Activated T-helper 1 cell treated with Interleukin-2 at 50 U/mL for 16 hours (primary cell): ENCODE measurements around the gene CENPQ.

Source experiments
- DNase-seq: peaks from one replicate; pipeline ENCODE4 v3.0.0-alpha.2; 2020; ENCODE audit warnings: low read depth

The CENPQ gene

DNA sequence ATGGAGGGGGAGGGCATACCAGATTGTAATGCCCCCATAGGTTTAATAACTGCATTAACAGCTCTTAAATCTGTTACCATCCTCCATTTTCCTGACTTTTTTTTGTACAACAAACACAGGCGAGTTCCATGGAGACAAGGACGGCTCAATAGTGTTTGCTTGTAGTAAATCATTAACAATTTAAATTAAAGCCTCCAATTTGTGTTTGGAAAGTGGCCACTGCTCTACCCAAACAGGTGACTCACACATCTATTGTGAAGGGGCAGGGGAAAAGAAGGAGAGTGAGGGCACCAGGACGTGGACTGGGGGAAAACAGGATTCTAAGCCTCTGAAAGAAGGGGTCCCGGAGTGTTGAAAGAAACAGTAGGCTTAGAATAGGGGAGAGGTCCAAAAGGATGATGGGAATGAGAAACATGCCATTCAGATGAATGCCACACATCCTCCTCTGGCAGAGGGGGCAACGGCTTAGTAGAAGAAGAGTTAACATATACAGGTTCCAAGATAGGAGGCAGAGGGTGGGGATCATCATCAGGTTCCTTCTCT, 43.5 kb downstream of the CENPQ start:
- DNase-seq, result no peak

DNA sequence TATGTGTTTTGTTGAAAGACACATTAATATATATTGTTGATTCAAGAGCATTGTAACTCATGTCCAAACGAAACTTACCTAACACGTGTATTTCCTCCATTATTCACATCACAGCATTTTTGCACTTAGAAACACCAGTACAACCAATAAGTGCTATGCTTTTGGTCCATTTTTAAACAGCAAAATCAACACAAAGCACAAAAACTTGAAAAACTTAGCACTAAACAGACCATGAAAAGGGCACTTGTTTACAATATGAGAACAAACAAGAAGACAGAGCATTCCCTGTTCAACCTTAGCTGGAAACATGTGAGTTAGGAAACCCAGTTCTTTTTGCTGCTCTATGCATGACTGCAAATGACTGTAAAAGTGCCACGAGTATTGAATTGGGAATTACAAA, 46.2 kb downstream of the CENPQ start:
- no peak for DNase-seq

DNA sequence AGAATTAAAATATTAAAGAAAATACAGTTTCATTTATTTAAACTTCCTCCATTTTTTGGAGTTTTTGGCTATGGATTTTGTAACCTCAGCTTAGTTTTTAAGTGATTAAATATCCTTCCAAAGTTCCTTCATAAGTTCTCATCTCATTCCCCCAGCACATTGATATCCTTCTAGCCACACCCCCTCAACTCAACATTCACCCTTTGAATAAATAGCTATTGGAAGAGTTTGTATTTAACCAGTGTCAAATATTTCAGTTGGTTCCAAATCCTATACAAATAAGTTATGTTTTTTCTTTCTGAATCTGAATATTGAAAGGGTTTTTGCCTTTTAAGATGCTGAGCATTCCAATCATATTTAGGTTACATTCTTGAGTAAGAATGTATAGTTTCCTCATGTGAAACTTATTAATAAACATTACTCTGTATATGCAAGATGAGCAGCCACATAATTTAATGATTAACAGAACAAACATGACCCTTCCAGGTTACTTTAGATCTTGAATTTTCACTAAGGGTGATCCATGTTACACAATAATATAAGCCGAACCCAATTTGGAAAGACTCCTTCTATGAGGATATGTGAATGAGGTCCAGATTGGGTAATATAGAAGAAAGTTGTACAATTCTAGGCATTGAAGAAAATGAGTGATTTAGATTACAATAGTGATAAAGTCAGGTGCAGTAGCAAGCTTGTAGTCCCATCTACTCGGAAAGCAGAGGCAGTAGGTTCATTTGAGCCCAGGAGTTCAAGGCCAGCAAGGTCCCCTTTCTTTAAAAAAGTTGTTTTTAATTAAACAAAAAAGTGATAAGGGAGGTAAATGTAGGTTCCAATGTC, 50.2 kb downstream of the CENPQ start:
- no peak for DNase-seq

DNA sequence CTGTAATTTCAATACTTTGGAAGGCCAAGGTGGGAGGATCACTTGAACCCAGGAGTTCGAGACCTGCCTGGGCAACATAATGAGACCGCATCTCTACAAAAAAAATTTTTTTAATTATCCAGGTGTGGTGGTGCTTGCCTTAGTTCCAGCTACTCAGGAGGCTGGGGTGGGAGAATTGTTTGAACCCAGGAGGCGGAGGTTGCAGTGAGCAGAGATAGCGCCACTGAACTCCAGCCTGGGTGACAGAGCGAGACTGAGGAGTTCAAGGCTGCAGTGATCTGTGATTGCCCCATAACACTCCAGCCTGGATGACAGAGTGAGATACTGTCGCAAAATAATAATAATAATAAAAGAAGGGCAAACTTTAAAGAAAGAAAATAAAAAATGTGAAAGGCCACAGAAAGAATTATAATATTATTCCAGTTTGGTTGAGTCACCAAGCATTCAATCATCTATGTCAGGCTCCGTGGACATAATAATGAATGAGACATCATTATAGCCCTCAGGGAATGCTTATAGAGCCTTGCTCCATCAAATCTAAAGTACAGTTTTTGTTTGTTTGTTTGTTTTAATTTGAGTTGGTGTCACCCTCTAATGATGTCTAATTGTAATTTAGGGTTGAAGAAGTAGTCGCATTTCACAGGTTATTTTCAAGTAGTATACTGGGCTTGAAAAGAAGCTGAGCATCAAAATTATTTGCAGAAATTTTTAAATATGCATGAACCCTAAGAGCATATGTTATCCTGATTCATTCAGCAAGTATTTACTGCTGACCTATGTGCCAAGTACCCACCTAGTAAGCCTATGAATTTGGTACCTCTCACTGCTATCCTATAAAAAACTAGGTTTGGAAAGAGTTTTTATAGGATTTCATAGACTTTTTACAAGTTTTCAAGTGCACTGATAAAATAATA, 51.7 kb downstream of the CENPQ start:
- no peak for DNase-seq

DNA sequence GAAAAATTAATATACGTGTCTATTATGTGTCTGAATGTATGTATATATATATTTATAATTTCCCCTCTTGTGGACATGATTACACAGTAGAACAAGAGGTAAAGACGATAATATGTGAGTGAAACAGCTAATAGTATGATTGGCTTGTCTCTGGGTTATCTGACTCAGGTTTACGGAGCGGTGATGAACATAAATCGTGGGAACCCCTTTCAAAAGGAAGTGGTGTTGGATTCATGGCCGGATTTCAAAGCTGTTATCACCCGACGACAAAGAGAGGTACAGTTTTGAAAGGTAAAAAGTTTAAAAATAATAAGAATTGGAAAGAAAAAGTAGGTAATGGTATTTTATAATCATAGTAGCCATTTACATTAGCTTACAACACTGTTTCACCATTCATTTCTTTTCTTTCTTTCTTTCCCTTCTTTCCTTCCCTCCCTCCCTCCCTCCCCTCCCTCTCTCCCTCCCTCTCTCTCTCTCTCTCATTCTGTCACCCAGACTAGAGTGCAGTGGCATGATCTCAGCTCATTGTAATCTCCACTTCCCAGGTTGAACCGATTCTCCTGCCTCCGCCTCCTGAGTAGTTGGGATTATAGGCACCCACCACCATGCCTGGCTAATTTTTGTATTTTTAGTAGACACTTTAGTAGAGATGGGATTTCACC, 52.4 kb downstream of the CENPQ start:
- no peak for DNase-seq

DNA sequence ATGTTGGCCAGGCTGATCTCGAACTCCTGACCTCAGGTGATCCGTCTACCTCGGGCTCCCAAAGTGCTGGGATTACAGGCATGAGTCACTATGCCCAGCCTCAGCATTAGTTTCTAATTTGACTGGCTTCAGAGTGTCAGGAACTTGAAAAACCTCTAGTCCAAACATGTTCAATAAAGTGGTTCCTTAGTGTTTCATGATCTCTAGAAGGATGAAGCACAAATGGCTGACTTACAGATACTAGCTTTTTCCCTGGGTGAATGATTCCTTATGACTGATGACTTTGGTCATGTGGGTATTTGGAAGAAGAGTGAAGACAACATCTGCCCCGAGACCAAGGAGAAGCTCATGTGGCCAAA, 53.0 kb downstream of the CENPQ start:
- DNase-seq, result no peak

DNA sequence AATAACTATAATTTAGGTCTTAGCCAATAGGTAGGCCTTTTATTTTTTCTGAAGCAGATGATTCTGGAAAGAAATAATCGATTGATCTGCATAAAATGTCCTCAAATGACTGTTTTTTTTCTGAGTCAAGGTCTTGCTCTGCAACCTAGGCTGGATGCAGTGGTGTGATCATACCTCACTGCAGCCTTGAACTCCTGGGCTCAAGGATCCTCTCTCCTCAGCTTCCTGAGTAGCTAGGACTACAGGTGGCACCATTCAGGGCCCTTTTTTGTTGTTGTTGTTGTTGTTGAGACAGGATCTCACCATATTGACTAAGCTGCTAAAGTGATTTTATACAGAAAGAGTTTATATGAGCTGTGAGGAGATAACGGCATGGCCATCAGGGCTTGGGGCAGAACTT, 54.7 kb downstream of the CENPQ start:
- no peak for DNase-seq

DNA sequence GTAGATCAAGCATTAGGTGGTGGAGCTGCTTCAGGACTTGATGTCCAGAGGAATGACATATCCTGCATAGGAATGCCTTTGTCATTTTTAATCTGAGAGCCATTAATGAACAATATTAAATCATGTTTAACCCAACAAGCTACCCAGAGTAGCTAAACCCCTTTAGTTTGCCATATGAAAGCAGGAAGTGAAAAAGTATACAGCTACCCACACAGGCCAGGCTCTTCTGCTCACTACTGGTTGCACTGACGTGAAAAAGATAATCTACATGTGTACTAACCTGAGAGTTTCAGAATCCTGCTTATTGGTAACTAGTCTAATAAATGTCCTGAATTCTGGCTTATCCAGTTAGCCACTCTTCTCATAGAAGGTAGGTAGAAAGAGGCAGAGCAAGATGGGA, 56.5 kb downstream of the CENPQ start:
- no peak for DNase-seq

DNA sequence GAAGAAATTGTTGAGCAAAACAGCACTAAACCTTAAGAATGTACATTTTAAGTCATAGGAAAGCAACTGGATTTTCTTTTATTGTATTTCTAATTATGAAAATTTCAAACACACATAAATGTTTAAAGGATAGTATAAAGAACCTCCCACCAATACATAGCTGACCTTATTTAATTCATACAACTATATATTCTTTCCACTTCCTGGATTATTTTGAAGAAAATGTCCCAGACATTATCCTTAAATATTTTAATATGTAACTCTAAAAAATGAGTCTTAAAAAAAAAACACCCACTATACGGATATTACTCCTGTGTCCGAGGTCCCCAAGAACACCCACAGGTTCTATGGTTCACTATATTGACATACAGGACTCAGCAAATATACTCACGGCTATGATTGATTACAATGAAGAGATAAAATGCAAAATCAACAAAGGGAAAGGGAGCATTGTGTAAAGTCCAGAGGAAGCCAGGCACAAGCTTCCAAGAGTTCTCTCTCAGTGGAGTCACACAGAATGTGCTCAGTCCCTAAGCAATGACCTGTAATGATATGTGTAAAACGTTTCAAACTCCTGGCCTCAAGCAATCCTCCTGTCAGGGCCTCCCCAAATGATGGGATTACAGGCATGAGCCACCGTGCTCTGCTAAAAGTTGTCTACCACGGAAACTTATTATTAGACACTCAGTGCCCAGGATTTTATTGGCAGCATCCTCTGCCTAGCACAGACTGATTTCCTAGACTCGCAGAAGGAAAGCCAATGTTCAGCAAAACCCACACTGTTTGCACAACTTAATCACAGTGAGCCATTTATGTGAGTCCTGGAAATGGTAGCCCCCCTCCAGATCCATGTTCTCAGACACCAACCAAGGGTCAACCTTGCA, 59.8 kb downstream of the CENPQ start:
- no peak for DNase-seq

DNA sequence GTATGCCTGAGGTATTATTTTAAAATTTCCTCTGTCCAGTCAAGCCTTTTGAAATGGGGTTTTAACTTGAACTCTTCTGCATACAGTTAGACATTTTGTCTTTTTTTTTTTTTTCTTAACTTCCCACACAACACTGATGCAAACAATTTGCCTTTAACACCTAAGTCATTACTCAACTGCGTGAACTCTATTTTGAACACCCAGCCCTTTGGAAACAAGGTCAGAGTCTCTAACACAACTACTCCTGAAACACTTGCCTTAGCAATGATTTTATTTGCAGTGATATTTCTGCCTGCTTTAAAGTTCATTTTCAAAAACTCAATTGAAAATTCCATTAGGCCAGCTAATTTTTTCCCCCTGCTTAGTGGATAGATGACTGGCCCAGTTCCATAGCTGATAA, 60.7 kb downstream of the CENPQ start:
- no peak for DNase-seq

DNA sequence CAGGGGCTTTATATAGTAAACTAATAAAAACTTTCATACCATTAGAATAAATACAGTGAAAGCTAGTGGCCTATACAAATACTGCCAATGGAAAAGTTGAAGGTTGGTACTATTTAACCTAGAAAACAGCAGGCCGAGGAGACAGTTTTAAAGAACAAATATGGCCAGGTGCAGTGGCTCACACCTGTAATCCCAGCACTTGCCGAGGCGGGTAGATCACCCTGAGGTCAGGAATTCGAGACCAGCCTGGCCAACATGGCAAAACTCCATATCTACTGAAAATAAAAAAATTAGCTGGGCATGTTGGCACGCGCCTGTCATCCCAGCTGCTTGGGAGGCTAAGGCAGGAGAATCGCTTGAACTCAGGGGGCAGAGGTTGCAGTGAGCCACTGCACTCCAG, 61.4 kb downstream of the CENPQ start:
- no peak for DNase-seq

DNA sequence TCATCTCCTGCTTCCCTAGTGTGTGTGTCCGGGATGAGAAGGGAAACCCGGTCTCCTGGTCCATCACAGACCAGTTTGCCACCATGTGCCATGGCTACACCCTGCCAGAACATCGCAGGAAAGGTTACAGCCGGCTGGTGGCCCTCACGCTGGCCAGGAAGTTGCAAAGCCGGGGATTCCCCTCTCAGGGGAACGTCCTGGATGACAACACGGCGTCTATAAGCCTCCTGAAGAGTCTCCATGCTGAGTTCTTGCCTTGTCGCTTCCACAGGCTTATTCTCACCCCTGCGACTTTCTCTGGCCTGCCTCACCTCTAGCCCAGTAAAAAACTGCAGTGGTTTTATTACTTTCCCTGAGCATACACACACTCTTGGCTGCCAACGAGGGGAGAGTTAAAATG, 63.4 kb downstream of the CENPQ start:
- DNase-seq, result no peak

DNA sequence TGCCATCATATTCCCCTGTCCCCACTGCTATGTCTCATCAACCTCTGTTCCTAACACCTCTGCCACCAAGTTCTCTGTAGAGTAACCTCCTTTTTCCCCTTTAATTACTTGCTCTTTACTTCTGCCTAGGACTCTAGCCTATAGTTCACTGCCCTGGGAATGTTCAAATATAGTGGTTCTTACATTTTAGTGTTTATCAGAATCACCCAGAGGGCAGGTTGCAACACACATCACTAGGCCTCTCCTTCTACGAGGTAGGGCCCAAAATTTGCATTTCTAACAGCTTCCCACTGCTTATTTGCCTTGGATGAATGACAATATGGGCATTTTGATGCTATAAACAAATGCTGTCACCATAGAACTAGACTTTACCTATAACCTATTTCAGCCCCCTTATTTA, 64.2 kb downstream of the CENPQ start:
- DNase-seq, result no peak

DNA sequence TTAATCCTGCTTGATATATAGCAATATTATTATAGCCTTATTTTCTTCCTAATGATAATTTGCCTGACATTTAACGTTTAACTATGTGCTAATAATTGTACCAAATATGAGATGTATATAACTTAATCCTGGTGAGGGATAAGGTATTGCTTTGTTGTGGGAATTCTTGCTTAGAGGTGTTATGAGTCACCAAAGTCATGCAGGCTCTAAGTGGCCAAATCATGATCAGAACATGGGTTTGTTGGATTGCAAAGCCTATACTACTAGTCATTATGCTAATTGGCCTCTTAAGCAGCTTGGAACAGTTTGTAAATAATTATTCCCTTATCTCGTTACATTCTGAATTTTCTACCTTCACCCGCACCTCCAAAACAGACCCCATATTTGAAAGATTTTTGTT, 65.4 kb downstream of the CENPQ start:
- DNase-seq, result no peak

DNA sequence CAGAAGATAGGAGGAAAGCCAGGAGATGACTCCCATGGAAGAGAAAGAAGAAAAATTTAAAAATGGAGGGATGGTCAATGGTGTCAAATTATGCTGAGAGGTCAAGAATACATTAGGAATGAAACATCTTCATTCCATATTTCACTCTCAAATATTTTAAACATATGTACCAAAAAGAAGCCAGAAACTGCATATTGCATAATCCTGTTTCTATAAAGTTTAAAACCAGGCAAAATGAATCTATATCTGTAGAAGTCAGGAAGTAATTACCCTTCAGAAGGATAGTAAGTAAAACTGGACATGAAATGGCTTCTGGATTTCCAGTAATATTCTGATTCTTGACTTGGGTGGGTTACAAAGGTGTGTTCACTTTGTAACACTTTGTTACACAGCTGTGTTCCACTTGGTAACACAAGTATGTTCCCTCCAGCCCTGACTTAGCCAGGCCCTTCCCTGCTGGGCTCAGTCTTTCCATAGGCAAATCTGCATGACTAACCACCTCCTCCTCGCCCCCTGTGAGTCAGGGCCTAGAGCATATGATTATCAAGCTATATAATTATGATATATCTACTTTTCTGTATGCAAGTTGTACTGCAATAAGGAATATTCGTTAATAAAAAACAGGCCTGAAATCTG, 67.1 kb downstream of the CENPQ start:
- no peak for DNase-seq

DNA sequence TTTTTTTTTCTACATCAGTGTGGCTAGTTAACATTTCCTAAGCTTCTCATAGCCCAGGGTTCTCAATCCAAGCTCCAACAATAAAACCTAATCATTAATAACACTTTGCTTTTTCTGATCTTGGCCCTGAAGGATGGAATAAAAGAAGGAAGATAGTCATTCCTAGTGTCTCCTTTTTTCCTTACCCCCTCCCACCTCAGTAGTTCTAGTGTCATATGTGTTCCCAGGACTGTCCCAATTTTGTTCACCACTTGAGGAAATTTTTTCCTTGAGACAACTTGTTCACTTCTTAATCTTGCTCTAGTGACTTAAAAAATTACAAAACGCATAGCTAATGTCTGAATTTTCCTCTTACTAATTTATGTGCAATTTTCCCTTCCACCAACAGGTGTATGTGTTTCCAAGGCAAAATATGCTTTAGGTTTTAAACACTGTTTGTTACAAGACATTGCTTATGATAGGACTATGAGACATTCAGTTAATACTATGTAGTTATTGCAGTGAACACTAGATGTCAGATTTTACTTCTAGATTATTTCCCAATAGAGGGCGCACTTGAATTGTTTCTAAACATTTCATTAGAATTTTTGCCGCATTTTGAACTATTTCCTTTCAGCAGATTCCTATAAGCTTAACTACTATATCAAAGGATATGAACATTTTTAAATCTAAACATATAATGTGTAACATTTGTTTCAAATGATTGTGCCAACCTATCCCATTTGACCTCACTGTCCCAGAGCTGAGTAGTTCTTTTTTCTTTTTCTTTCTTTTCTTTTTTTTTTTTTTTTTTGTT, 68.8 kb downstream of the CENPQ start:
- no peak for DNase-seq

DNA sequence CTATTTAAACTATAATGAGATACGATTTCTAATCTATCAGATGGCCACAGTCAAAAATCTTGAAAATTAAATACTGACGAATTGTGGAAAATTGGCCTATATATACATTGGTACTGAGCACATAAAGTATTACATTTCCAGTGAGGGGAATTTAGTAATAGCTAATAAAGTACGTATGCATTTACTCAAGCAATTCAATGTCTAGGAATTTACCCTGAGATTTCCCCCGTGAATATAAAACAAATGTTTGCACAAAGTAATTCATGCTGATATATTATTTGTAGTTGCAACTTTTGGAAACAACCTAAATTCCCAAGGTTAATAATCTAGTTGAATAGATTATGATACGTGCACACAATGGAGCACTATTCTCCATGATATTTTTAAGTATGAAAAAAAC, 72.6 kb downstream of the CENPQ start:
- no peak for DNase-seq

DNA sequence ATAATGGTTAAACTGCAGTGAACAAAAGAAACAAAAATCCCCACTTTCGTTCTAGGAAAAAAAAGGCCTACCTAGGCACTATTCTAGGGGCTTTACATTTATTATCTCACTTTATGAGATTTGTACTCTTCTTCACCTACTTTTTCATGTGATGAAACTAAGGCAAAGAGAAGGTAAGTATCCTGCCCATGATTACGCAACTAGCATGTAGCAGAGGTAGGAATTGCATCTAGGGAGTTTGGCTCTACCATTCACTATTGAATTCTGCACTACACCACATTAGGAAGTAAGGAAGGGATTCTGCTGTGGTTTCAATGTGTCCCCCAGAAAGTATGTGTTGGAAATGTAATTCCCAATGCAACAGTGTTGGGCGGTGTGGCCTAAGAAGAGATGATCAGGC, 75.9 kb downstream of the CENPQ start:
- DNase-seq, result no peak

DNA sequence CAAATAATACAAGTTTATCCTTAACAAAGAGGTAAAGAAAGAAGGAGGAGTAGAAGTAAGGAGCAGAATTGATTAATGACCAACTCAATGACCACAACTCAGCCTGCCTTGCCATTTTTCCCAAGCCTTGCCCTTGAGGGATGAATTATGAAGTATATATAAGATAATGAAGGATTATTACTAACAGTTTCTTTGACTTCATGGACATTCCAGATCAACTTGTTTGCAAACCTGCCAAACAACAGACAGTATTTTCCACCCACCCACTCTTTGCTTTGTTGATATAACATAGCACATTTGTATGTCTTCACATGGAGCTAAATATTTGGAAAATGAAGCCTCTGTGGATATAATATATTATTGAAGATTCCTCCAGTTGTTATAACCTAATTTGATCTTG, 77.4 kb downstream of the CENPQ start:
- no peak for DNase-seq

DNA sequence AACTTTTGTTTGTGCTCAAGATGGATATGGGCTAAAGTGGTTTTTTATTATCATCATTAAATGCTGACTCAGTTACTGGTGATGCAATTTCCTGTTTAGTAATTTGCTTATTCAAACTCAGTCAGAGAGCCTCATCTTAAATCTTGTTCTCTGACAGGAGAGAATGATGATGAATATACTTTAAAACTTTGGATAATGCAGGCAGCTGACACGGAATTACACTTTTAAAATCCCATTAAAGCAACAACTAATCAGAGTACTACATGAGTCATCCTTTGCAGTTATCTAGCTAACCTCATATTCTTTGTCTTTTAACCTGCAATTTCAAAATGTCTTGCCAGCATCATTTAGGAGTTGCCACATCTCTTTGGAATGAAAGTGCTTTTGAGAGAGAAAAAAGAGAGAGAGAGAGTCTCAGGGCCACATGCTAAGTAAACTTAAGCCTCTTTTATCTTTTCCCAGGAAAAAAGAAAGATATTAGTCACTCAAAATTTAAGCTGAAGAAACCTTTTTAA, 78.1 kb downstream of the CENPQ start:
- no peak for DNase-seq
